Tibial nerve (tissue), 3 donors: Measurements from ENCODE around the gene NOSIP.

Experiments
- CTCF ChIP-seq, 5 experiments: fragments of 200-600 bp in 3 of 5; fragments of 450-650 bp in 2 of 5; sonication (generic) in 3 of 5; IDR thresholded peaks; one replicate each; pipeline ENCODE4 v1.5.1; 2016 to 2019; ENCODE audit warnings: antibody characterized with exemption in 5 of 5, mild to moderate bottlenecking in 3 of 5, moderate library complexity in 2 of 5
- POLR2A ChIP-seq, 2 donors: fragments of 450-650 bp; IDR thresholded peaks; one replicate each; pipeline ENCODE4 v1.6.1; 2017; ENCODE audit warnings: antibody characterized with exemption in 2 of 2, mild to moderate bottlenecking in 2 of 2, moderate library complexity in 2 of 2

GRCh38 chr19:49599378-49600295 is 19.3 kb upstream of the NOSIP start:
- TF ChIP-seq CTCF (IDR thresholded peaks at IDR 0.05) (no peak), POLR2A (IDR thresholded peaks at IDR 0.05) (no peak)
